ENCODE data around the gene TFEB.

- TF ChIP-seq CTCF (IDR thresholded peaks at IDR 0.05) (no peak), POLR2AphosphoS5 (IDR thresholded peaks at IDR 0.05; ENCODE audit: insufficient read depth in 1 of 2, low read depth in 1 of 2) (no peak), POLR2A (IDR thresholded peaks at IDR 0.05) (no peak)
Measured at GRCh38 chr6:41692080-41692675, 43.2 kb downstream of the TFEB start.
